ENCODE measurements around the gene RBM5. TPM values are rescaled to one million over a fixed set of nuclear protein-coding genes. Genes with fewer than 3 reads are reported as not detected.
A peak's percentile ranks its signal among the peaks of the same experiment; 100 is the strongest.
"Not testable (repeated sequence)": the region's sequence is repeated elsewhere in the genome, so short reads cannot be mapped to it uniquely, and the experiment has no call there.

RBM5 gene
- total and polyA plus RNA-seq, 5 donors from 2014 or later, result 29.6 to 395 (median 37.7) TPM

GRCh38 chr3:50078622-50079021 lies 10.1 kb upstream of the RBM5 start:
- peaks cover 13 to 23% (median 15%) of the 10 kb centered on the region in 4 donors for H3K4me1 Mint-ChIP-seq
- Histone ChIP-seq H3K27ac (ENCODE audit: insufficient read depth, low read length, poor library complexity, severe bottlenecking) (peak overlapping the region; percentile 31), H3K9me3 (ENCODE audit: control insufficient read depth in 2 of 2, low read length in 2 of 2) (no peaks in the 10 kb centered on the region), H3K4me3 (ENCODE audit: low read depth, low read length) (no peak overlapping the region), H3K36me3 (ENCODE audit: control insufficient read depth, insufficient read depth, low read length) (peaks cover 14% of the 10 kb centered on the region), H3K27me3 (ENCODE audit: control insufficient read depth, insufficient read depth, low read length) (no peaks in the 10 kb centered on the region), H3K4me1 (ENCODE audit: control insufficient read depth, insufficient read depth, low read length, poor library complexity, severe bottlenecking) (peaks cover 11% of the 10 kb centered on the region)
- no peak overlapping the region for H3K4me3 Mint-ChIP-seq
- DNase-seq (peak in 1 of 3 donors; percentile 13), ATAC-seq (ENCODE audit: low read depth in 2 of 2) (peak in 1 of 2 donors; percentile 27)
- peaks cover 24% of the 10 kb centered on the region for H3K36me3 Mint-ChIP-seq
- no peaks in the 10 kb centered on the region for H3K9me3 Mint-ChIP-seq
- no peaks in the 10 kb centered on the region for H3K27me3 Mint-ChIP-seq
- peak overlapping the region; percentile 53 to 87 (median 63) for H3K27ac Mint-ChIP-seq

- not testable (repeated sequence) for H3K4me3 Mint-ChIP-seq; ATAC-seq (ENCODE audit: low read depth in 2 of 2)
Observed at GRCh38 chr3:50084951-50085350, 3.8 kb upstream of the RBM5 start.

GRCh38 chr3:50089609-50089945 lies 858 bp downstream of the RBM5 start:
- DNase-seq (no peak), ATAC-seq (ENCODE audit: low read depth in 2 of 2) (no peak)
- peaks cover 42% of the 10 kb centered on the region for H3K36me3 ChIP-seq (ENCODE audit: control insufficient read depth, insufficient read depth, low read length)
- Mint-ChIP-seq H3K36me3 (peaks cover 25% of the 10 kb centered on the region), H3K9me3 (no peaks in the 10 kb centered on the region), H3K4me3 (peak overlapping the region; percentile 94 to 97 (median 97)), H3K4me1 (peaks cover 24 to 39% (median 33%) of the 10 kb centered on the region in 4 donors), H3K27me3 (no peaks in the 10 kb centered on the region), H3K27ac (peak overlapping the region; percentile 98 to 99 (median 99))
- H3K9me3 ChIP-seq (ENCODE audit: control insufficient read depth in 2 of 2, low read length in 2 of 2), result no peaks in the 10 kb centered on the region
- peaks cover 31% of the 10 kb centered on the region for H3K4me1 ChIP-seq (ENCODE audit: control insufficient read depth, insufficient read depth, low read length, poor library complexity, severe bottlenecking)
- H3K27ac ChIP-seq (ENCODE audit: insufficient read depth, low read length, poor library complexity, severe bottlenecking), result peak overlapping the region; percentile 90
- H3K4me3 ChIP-seq (ENCODE audit: low read depth, low read length), result peak overlapping the region; percentile 93
- H3K27me3 ChIP-seq (ENCODE audit: control insufficient read depth, insufficient read depth, low read length), result no peaks in the 10 kb centered on the region

More at GRCh38 chr3:50084951-50085350, 3.8 kb upstream of the RBM5 start:
- not testable (repeated sequence) for H3K27me3 ChIP-seq (ENCODE audit: control insufficient read depth, insufficient read depth, low read length); H3K36me3 ChIP-seq (ENCODE audit: control insufficient read depth, insufficient read depth, low read length); H3K36me3 Mint-ChIP-seq; H3K27ac Mint-ChIP-seq; H3K27me3 Mint-ChIP-seq; H3K27ac ChIP-seq (ENCODE audit: insufficient read depth, low read length, poor library complexity, severe bottlenecking); H3K9me3 Mint-ChIP-seq; H3K4me3 ChIP-seq (ENCODE audit: low read depth, low read length); H3K9me3 ChIP-seq (ENCODE audit: control insufficient read depth in 2 of 2, low read length in 2 of 2); DNase-seq
- H3K4me1 Mint-ChIP-seq, result peaks cover 10 to 23% (median 14%) of the 10 kb centered on the region in 4 donors
- H3K4me1 ChIP-seq (ENCODE audit: control insufficient read depth, insufficient read depth, low read length, poor library complexity, severe bottlenecking), result peaks cover 16% of the 10 kb centered on the region

GRCh38 chr3:50090984-50091383 lies 2.3 kb downstream of the RBM5 start:
- peaks cover 24 to 50% (median 36%) of the 10 kb centered on the region in 4 donors for H3K4me1 Mint-ChIP-seq
- peaks cover 56% of the 10 kb centered on the region for H3K36me3 ChIP-seq (ENCODE audit: control insufficient read depth, insufficient read depth, low read length)

GRCh38 chr3:50095352-50095998 lies 6.8 kb downstream of the RBM5 start:
- Histone ChIP-seq H3K4me1 (ENCODE audit: control insufficient read depth, insufficient read depth, low read length, poor library complexity, severe bottlenecking) (peaks cover 20% of the 10 kb centered on the region), H3K27ac (ENCODE audit: insufficient read depth, low read length, poor library complexity, severe bottlenecking) (no peak overlapping the region), H3K27me3 (ENCODE audit: control insufficient read depth, insufficient read depth, low read length) (no peaks in the 10 kb centered on the region), H3K9me3 (ENCODE audit: control insufficient read depth in 2 of 2, low read length in 2 of 2) (no peaks in the 10 kb centered on the region), H3K36me3 (ENCODE audit: control insufficient read depth, insufficient read depth, low read length) (peaks cover 97% of the 10 kb centered on the region), H3K4me3 (ENCODE audit: low read depth, low read length) (no peak overlapping the region)
- Mint-ChIP-seq H3K9me3 (no peaks in the 10 kb centered on the region), H3K27ac (peak overlapping the region in 2 of 3 donors; percentile 59 to 80), H3K27me3 (no peaks in the 10 kb centered on the region), H3K4me3 (peak overlapping the region in 1 of 4 donors; percentile 79), H3K4me1 (peaks cover 15 to 45% (median 32%) of the 10 kb centered on the region in 4 donors), H3K36me3 (peaks cover 56% of the 10 kb centered on the region)
- DNase-seq (no peak), ATAC-seq (ENCODE audit: low read depth in 2 of 2) (no peak)

More at GRCh38 chr3:50090984-50091383, 2.3 kb downstream of the RBM5 start:
- Histone ChIP-seq H3K27ac (ENCODE audit: insufficient read depth, low read length, poor library complexity, severe bottlenecking) (peak overlapping the region; percentile 45), H3K4me1 (ENCODE audit: control insufficient read depth, insufficient read depth, low read length, poor library complexity, severe bottlenecking) (peaks cover 31% of the 10 kb centered on the region), H3K27me3 (ENCODE audit: control insufficient read depth, insufficient read depth, low read length) (no peaks in the 10 kb centered on the region), H3K4me3 (ENCODE audit: low read depth, low read length) (peak overlapping the region; percentile 93), H3K9me3 (ENCODE audit: control insufficient read depth in 2 of 2, low read length in 2 of 2) (no peaks in the 10 kb centered on the region)
- peak overlapping the region; percentile 94 to 97 (median 97) for H3K4me3 Mint-ChIP-seq
- ATAC-seq (ENCODE audit: low read depth in 2 of 2) (no peak), DNase-seq (no peak)
- no peaks in the 10 kb centered on the region for H3K27me3 Mint-ChIP-seq
- H3K9me3 Mint-ChIP-seq, result no peaks in the 10 kb centered on the region
- peaks cover 35% of the 10 kb centered on the region for H3K36me3 Mint-ChIP-seq
- peak overlapping the region in 1 of 3 donors; percentile 99 for H3K27ac Mint-ChIP-seq

- DNase-seq (no peak), ATAC-seq (ENCODE audit: low read depth in 2 of 2) (no peak)
- Histone ChIP-seq H3K4me1 (ENCODE audit: control insufficient read depth, insufficient read depth, low read length, poor library complexity, severe bottlenecking) (no peaks in the 10 kb centered on the region), H3K4me3 (ENCODE audit: low read depth, low read length) (no peak overlapping the region), H3K9me3 (ENCODE audit: control insufficient read depth in 2 of 2, low read length in 2 of 2) (no peaks in the 10 kb centered on the region), H3K36me3 (ENCODE audit: control insufficient read depth, insufficient read depth, low read length) (peaks cover 98% of the 10 kb centered on the region), H3K27ac (ENCODE audit: insufficient read depth, low read length, poor library complexity, severe bottlenecking) (no peak overlapping the region), H3K27me3 (ENCODE audit: control insufficient read depth, insufficient read depth, low read length) (no peaks in the 10 kb centered on the region)
- Mint-ChIP-seq H3K9me3 (no peaks in the 10 kb centered on the region), H3K4me1 (peaks cover 5 to 20% (median 12%) of the 10 kb centered on the region in 4 donors), H3K27me3 (no peaks in the 10 kb centered on the region), H3K36me3 (peaks cover 61% of the 10 kb centered on the region), H3K27ac (no peak overlapping the region), H3K4me3 (no peak overlapping the region)
Observed at GRCh38 chr3:50100386-50100785, 11.7 kb downstream of the RBM5 start.

- Histone ChIP-seq H3K4me1 (ENCODE audit: control insufficient read depth, insufficient read depth, low read length, poor library complexity, severe bottlenecking) (no peaks in the 10 kb centered on the region), H3K27me3 (ENCODE audit: control insufficient read depth, insufficient read depth, low read length) (no peaks in the 10 kb centered on the region), H3K27ac (ENCODE audit: insufficient read depth, low read length, poor library complexity, severe bottlenecking) (no peak overlapping the region), H3K36me3 (ENCODE audit: control insufficient read depth, insufficient read depth, low read length) (peaks cover 96% of the 10 kb centered on the region), H3K9me3 (ENCODE audit: control insufficient read depth in 2 of 2, low read length in 2 of 2) (no peaks in the 10 kb centered on the region), H3K4me3 (ENCODE audit: low read depth, low read length) (no peak overlapping the region)
- no peak for ATAC-seq (ENCODE audit: low read depth in 2 of 2)
- Mint-ChIP-seq H3K27me3 (no peaks in the 10 kb centered on the region), H3K36me3 (peaks cover 55% of the 10 kb centered on the region), H3K9me3 (no peaks in the 10 kb centered on the region), H3K27ac (no peak overlapping the region), H3K4me3 (no peak overlapping the region), H3K4me1 (peaks cover 5 to 12% (median 9%) of the 10 kb centered on the region in 4 donors)
- no peak for DNase-seq
Observed at GRCh38 chr3:50100956-50101845, 12.5 kb downstream of the RBM5 start.
